H9 (cell line): ENCODE measurements around the gene PTPN13. TPM values are rescaled to one million over a fixed set of nuclear protein-coding genes. Genes with fewer than 3 reads are reported as not detected.

ENCODE experiments used
- DNase-seq: peaks from one replicate; pipeline ENCODE4 v3.0.0-alpha.2; 2017
- H2AFZ ChIP-seq: one replicate; pipeline ENCODE4 v1.6.1; 2013; ENCODE audit warnings: mild to moderate bottlenecking, low read length, control low read depth, moderate library complexity
- H2AK5ac ChIP-seq: 2 replicates; pipeline ENCODE4 v1.6.1; 2013; ENCODE audit warnings: low read length, control low read depth, mixed read lengths; ENCODE audit not compliant: insufficient read length
- H2BK120ac ChIP-seq: one replicate; pipeline ENCODE4 v1.6.1; 2013; ENCODE audit warnings: low read depth, mild to moderate bottlenecking, low read length, control low read depth, inconsistent platforms; ENCODE audit not compliant: poor library complexity, severe bottlenecking
- H2BK12ac ChIP-seq: 2 replicates; pipeline ENCODE4 v1.6.1; 2013; ENCODE audit warnings: low read length, control low read depth, mixed read lengths, low read depth; ENCODE audit not compliant: insufficient read length
- H2BK15ac ChIP-seq: 2 replicates; pipeline ENCODE4 v1.6.1; 2013; ENCODE audit warnings: low read depth, low read length, control low read depth
- H2BK20ac ChIP-seq: one replicate; pipeline ENCODE4 v1.6.1; 2013; ENCODE audit warnings: low read depth, mild to moderate bottlenecking, low read length, control low read depth, inconsistent platforms; ENCODE audit not compliant: poor library complexity, severe bottlenecking
- H2BK5ac ChIP-seq: 2 replicates; pipeline ENCODE4 v1.6.1; 2013; ENCODE audit warnings: low read length, control low read depth, mixed read lengths; ENCODE audit not compliant: insufficient read length
- H3K14ac ChIP-seq: 2 replicates; pipeline ENCODE4 v1.6.1; 2013; ENCODE audit warnings: low read length, control low read depth; ENCODE audit not compliant: insufficient read depth
- H3K18ac ChIP-seq: 2 replicates; pipeline ENCODE4 v1.6.1; 2013; ENCODE audit warnings: low read depth, mild to moderate bottlenecking, mixed read lengths, low read length, control low read depth; ENCODE audit not compliant: insufficient read length
- H3K23ac ChIP-seq: 2 replicates; pipeline ENCODE4 v1.6.1; 2013; ENCODE audit warnings: low read length, control low read depth, mixed read lengths, low read depth; ENCODE audit not compliant: insufficient read length
- H3K23me2 ChIP-seq: 2 replicates; pipeline ENCODE4 v1.6.1; 2013; ENCODE audit warnings: low read depth, mild to moderate bottlenecking, mixed read lengths, low read length, control low read depth; ENCODE audit not compliant: insufficient read length, poor library complexity, severe bottlenecking
- H3K27ac ChIP-seq: 2 replicates; pipeline ENCODE4 v1.5.1; 2013; ENCODE audit warnings: low read length, control low read depth, mixed read lengths, low read depth; ENCODE audit not compliant: insufficient read length
- H3K27me3 ChIP-seq: 2 replicates; pipeline ENCODE4 v1.6.1; 2013; ENCODE audit warnings: low read length, control low read depth, inconsistent platforms; ENCODE audit not compliant: insufficient read depth
- H3K4ac ChIP-seq: 2 replicates; pipeline ENCODE4 v1.6.1; 2013; ENCODE audit warnings: low read depth, mild to moderate bottlenecking, control low read depth, inconsistent platforms, low read length, moderate library complexity
- H3K4me1 ChIP-seq: 2 replicates; pipeline ENCODE4 v1.6.1; 2013; ENCODE audit warnings: low read length, control low read depth, inconsistent platforms; ENCODE audit not compliant: insufficient read depth
- H3K4me2 ChIP-seq: 2 replicates; pipeline ENCODE4 v1.6.1; 2013; ENCODE audit warnings: low read length, control low read depth, mixed read lengths; ENCODE audit not compliant: insufficient read length, insufficient read depth
- H3K56ac ChIP-seq: 2 replicates; pipeline ENCODE4 v1.6.1; 2013; ENCODE audit warnings: low read depth, mild to moderate bottlenecking, mixed read lengths, low read length, control low read depth; ENCODE audit not compliant: insufficient read length
- H3K79me1 ChIP-seq: 2 replicates; pipeline ENCODE4 v1.6.1; 2013; ENCODE audit warnings: low read depth, mild to moderate bottlenecking, moderate library complexity, low read length, control low read depth, inconsistent platforms; ENCODE audit not compliant: insufficient read depth, poor library complexity, severe bottlenecking
- H3K79me2 ChIP-seq: 2 replicates; pipeline ENCODE4 v1.6.1; 2013; ENCODE audit warnings: low read length, control low read depth, inconsistent platforms; ENCODE audit not compliant: insufficient read depth
- H3K9ac ChIP-seq: 2 replicates; pipeline ENCODE4 v1.6.1; 2013; ENCODE audit warnings: low read length, control low read depth, mixed read lengths; ENCODE audit not compliant: insufficient read length; ENCODE audit errors: extremely low read depth
- H3K9me3 ChIP-seq: one replicate; pipeline ENCODE4 v1.6.1; 2013; ENCODE audit warnings: low read depth, low read length, inconsistent platforms; ENCODE audit not compliant: control insufficient read depth
- H3T11ph ChIP-seq: one replicate; pipeline ENCODE4 v1.6.1; 2013; ENCODE audit warnings: mild to moderate bottlenecking, low read length, control low read depth, inconsistent platforms
- H4K20me1 ChIP-seq: one replicate; pipeline ENCODE4 v1.6.1; 2013; ENCODE audit not compliant: control insufficient read depth, insufficient read length, insufficient read depth
- H4K5ac ChIP-seq: 2 replicates; pipeline ENCODE4 v1.6.1; 2013; ENCODE audit warnings: low read depth, mild to moderate bottlenecking, mixed read lengths, low read length, control low read depth; ENCODE audit not compliant: insufficient read length
- H4K8ac ChIP-seq: replicated peaks from 2 replicates; pipeline ENCODE4 v1.6.1; 2013; ENCODE audit warnings: low read length, control low read depth, mixed read lengths, low read depth; ENCODE audit not compliant: insufficient read length
- H4K91ac ChIP-seq: 2 replicates; pipeline ENCODE4 v1.6.1; 2013; ENCODE audit warnings: low read depth, mild to moderate bottlenecking, moderate library complexity, mixed read lengths, low read length, control low read depth; ENCODE audit not compliant: insufficient read length
- H3K27ac Mint-ChIP-seq, 3 experiments: 2 replicates in 2 of 3; 3 replicates in 1 of 3; pipeline ENCODE4 v1.8.0; 2020 to 2021; ENCODE audit warnings: mixed read lengths in 3 of 3, mild to moderate bottlenecking in 1 of 3, moderate library complexity in 1 of 3
- H3K27me3 Mint-ChIP-seq: 2 replicates; pipeline ENCODE4 v1.8.0; 2021; ENCODE audit warnings: low read depth, mild to moderate bottlenecking, moderate library complexity, mixed read lengths
- H3K36me3 Mint-ChIP-seq, 3 experiments: 2 replicates in 2 of 3; 3 replicates in 1 of 3; pipeline ENCODE4 v1.8.0; 2020 to 2021; ENCODE audit warnings: low read depth in 3 of 3, mixed read lengths in 3 of 3; ENCODE audit not compliant: insufficient read depth in 1 of 3
- H3K4me1 Mint-ChIP-seq, 2 experiments: 2 replicates each; pipeline ENCODE4 v1.8.0; 2020; ENCODE audit warnings: mixed read lengths in 2 of 2
- H3K4me3 Mint-ChIP-seq, 2 experiments: 2 replicates in 1 of 2; 3 replicates in 1 of 2; pipeline ENCODE4 v1.8.0; 2020 to 2021; ENCODE audit warnings: mild to moderate bottlenecking in 2 of 2, mixed read lengths in 2 of 2, moderate library complexity in 1 of 2
- H3K9me3 Mint-ChIP-seq, 2 experiments: 2 replicates in 1 of 2; 3 replicates in 1 of 2; pipeline ENCODE4 v1.8.0; 2020; ENCODE audit warnings: mild to moderate bottlenecking in 2 of 2, mixed read lengths in 2 of 2, moderate library complexity in 1 of 2
- CTCF ChIP-seq: fragments of 200-600 bp; sonication (generic); conservative IDR thresholded peaks from 3 replicates; pipeline ENCODE4 v1.8.0; 2021; ENCODE audit warnings: antibody characterized with exemption, mild to moderate bottlenecking
- WGBS: extraction: QIAGEN DNeasy Blood & Tissue Kit; methylation state at CpG from one replicate; pipeline ENCODE4 v1.1.7; 2013; ENCODE audit warnings: missing lambda C conversion rate, low lambda C conversion rate, mixed read lengths; ENCODE audit not compliant: insufficient read length; ENCODE audit errors: extremely low coverage; 5-methylcytosine and 5-hydroxymethylcytosine counted together
- total RNA-seq: library from RNA; stranded (reverse); gene quantifications from 2 replicates; pipeline ENCODE4 v1.2.1, GENCODE V29; 2021

Gene PTPN13
- total RNA-seq, 1 experiment from 2014 or later, result 34.9 TPM

GRCh38 chr4:86825511-86825910 is 231.4 kb downstream of the PTPN13 start:
- no peaks in the 10 kb centered on the region for H3K23me2 ChIP-seq
- no peak overlapping the region for H3K27ac ChIP-seq
- no peak overlapping the region for H3K56ac ChIP-seq
- no peak overlapping the region for H2AK5ac ChIP-seq
- no peak overlapping the region for H2BK120ac ChIP-seq
- H3K4me1 ChIP-seq, result no peaks in the 10 kb centered on the region
- no peak overlapping the region for H4K5ac ChIP-seq
- H2BK5ac ChIP-seq, result no peak overlapping the region
- H3K23ac ChIP-seq, result no peak overlapping the region
- no peaks in the 10 kb centered on the region for H3K79me2 ChIP-seq
- TF ChIP-seq CTCF, result no peak
- no CpG with 5 or more reads among the region's 3 CpGs for WGBS
- H4K91ac ChIP-seq, result no peak overlapping the region
- H4K20me1 ChIP-seq, result no peaks in the 10 kb centered on the region
- H3K36me3 Mint-ChIP-seq, result no peaks in the 10 kb centered on the region
- H3K4me3 Mint-ChIP-seq, result no peak overlapping the region
- H3K27me3 ChIP-seq, result no peaks in the 10 kb centered on the region
- H3K14ac ChIP-seq, result no peak overlapping the region
- DNase-seq, result no peak
- H3K9me3 ChIP-seq, result no peaks in the 10 kb centered on the region
- H2AFZ ChIP-seq, result no peak overlapping the region
- no peak overlapping the region for H3K18ac ChIP-seq
- no peak overlapping the region for H3K4ac ChIP-seq
- no peak overlapping the region for H2BK20ac ChIP-seq
- H3K27ac Mint-ChIP-seq, result no peak overlapping the region
- H3K4me1 Mint-ChIP-seq, result no peaks in the 10 kb centered on the region; a peak in 1 of 4 replicates
- no peaks in the 10 kb centered on the region for H3K9me3 Mint-ChIP-seq
- no peak overlapping the region for H3K4me2 ChIP-seq
- no peak overlapping the region for H2BK15ac ChIP-seq
- H3K27me3 Mint-ChIP-seq, result no peaks in the 10 kb centered on the region
- H2BK12ac ChIP-seq, result no peak overlapping the region
- no peaks in the 10 kb centered on the region for H3K79me1 ChIP-seq
- H3K9ac ChIP-seq, result no peak overlapping the region
- no peak overlapping the region for H4K8ac ChIP-seq
- no peak overlapping the region for H3T11ph ChIP-seq
